BLaER1 treated with 17β-estradiol and CSF1 and Interleukin-3, amounts not matched to agents 10 nM and 100 nM (cell line): ENCODE measurements around the gene MAU2.
"Not testable (repeated sequence)": the region's sequence is repeated elsewhere in the genome, so short reads cannot be mapped to it uniquely, and the experiment has no call there.

Experiments
- H3K27ac ChIP-seq, 11 experiments: shearing (Covaris generic); formaldehyde crosslinking; 2 replicates each; pipeline ENCODE4 v1.8.1; 2022
- H3K27me3 ChIP-seq, 11 experiments: shearing (Covaris generic); formaldehyde crosslinking; 2 replicates each; pipeline ENCODE4 v1.8.1; 2022
- H3K36me3 ChIP-seq, 11 experiments: shearing (Covaris generic); formaldehyde crosslinking; 2 replicates each; pipeline ENCODE4 v1.8.1; 2022
- H3K4me1 ChIP-seq, 10 experiments: shearing (Covaris generic); formaldehyde crosslinking; 2 replicates each; pipeline ENCODE4 v1.8.1; 2022
- H3K4me2 ChIP-seq, 11 experiments: shearing (Covaris generic); formaldehyde crosslinking; 2 replicates each; pipeline ENCODE4 v1.8.1; 2022
- H3K4me3 ChIP-seq, 10 experiments: shearing (Covaris generic); formaldehyde crosslinking; 2 replicates each; pipeline ENCODE4 v1.8.1; 2022
- H3K9ac ChIP-seq, 11 experiments: shearing (Covaris generic); formaldehyde crosslinking; 2 replicates each; pipeline ENCODE4 v1.8.1; 2022
- H3K9me3 ChIP-seq, 11 experiments: shearing (Covaris generic); formaldehyde crosslinking; replicated peaks in 1 of 11; 2 replicates each; pipeline ENCODE4 v1.8.1; 2022
- H4K20me1 ChIP-seq, 11 experiments: shearing (Covaris generic); formaldehyde crosslinking; 2 replicates each; pipeline ENCODE4 v1.8.1; 2022
- Cebpa-rat ChIP-seq, 11 experiments: shearing (Covaris generic); IDR thresholded peaks; 2 replicates each; pipeline ENCODE4 v1.8.1; 2022

MAU2 gene

DNA sequence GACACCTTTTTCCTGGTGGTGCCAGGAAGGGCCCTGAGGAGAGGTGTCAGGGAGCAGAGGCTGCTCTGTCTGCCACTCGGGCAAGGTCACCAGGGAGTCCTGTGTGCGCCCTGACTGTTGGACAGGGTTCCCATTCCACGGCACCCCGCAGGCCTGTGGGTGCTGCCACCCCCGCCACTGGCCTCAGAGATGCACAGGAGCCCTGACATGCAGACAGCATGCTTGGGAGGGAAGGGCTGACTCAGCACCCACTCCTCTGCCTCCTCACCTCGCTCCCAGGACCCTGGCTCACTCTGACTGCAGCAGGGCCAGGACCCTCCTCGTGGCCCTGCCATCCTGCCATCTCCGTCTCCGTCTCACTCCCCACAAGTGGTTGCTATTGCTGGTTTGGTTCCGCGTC is 25.3 kb downstream of the MAU2 start:
- Histone ChIP-seq H3K4me2 (no peak overlapping the region), H4K20me1 (peaks cover 2 to 74% (median 25%) of the 10 kb centered on the region in 11 experiments; a peak in 17 of 22 replicates), H3K4me1 (no peaks in the 10 kb centered on the region), H3K9ac (no peak overlapping the region), H3K9me3 (no peaks in the 10 kb centered on the region), H3K4me3 (no peak overlapping the region), H3K27me3 (no peaks in the 10 kb centered on the region), H3K27ac (no peak overlapping the region), H3K36me3 (peaks cover 97 to 100% (median 100%) of the 10 kb centered on the region in 11 experiments)
- TF ChIP-seq Cebpa-rat (IDR thresholded peaks at IDR 0.05) = no peak

DNA sequence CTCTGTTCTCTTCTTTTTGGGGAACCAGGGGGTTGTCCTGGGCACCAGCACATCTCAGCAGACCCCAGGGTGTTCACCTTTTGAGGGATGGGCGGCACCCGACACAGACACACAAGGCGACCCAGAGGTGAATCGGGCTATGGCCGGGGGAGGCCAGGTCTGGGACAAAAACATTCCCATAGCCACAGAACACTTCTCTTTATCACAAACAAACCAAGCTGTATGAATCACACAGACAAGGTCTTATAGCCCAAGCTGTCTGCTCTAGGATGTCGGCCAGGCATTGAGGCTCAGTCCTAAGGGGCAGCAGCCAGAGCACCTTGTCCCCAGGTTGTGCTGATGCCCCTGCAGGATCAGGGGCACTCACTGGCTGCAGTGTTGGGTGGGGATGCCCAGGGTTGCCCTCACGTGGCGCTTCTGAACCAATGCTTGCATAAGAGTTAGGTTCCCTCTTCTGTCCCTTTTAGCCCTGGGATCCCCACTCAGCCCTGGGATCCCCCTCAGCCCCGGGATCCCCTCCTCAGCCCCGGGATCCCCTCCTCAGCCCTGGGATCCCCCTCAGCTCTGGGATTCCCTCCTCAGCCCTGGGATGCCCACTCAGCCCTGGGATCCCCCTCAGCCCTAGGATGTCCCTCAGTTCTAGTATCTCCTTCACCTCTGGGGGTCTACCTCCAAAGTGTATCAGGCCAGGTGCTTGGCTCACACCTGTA is 26.9 kb downstream of the MAU2 start:
- Histone ChIP-seq H3K36me3 (peaks cover 97 to 100% (median 100%) of the 10 kb centered on the region in 11 experiments), H3K9ac (0 out of 22 replicates have a peak overlapping the region, but pooled peaks of 1 of the 11 experiments have one; percentile 9), H3K4me3 (no peak overlapping the region), H4K20me1 (peaks cover 0 to 65% (median 14%) of the 10 kb centered on the region in 11 experiments; a peak in 16 of 22 replicates), H3K27ac (no peak overlapping the region), H3K9me3 (no peaks in the 10 kb centered on the region), H3K27me3 (no peaks in the 10 kb centered on the region), H3K4me2 (no peak overlapping the region), H3K4me1 (no peaks in the 10 kb centered on the region)
- no peak for TF ChIP-seq Cebpa-rat (IDR thresholded peaks at IDR 0.05)

DNA sequence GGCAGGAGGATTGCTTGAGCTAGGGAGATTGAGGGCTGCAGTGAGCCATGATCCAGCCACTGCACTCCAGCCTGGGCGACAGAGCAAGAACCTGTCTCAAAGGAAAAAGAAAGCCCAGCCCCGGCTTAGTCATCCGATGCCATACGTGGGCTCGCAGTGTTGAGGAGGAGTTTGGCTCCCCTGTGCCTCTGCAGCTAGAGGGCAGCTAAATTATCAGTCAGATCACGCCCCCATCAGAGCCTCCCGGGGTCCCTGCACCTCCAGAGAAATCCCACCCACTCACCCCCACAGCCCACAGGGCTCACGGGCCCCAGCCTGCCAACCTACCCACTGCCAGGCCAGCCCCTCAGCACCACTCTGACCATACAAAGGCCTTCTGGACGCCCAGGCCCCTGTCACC is 27.6 kb downstream of the MAU2 start:
- peaks cover 97 to 100% (median 100%) of the 10 kb centered on the region in 11 experiments for H3K36me3 ChIP-seq
- no peak overlapping the region for H3K27ac ChIP-seq
- TF ChIP-seq Cebpa-rat (IDR thresholded peaks at IDR 0.05) = no peak

DNA sequence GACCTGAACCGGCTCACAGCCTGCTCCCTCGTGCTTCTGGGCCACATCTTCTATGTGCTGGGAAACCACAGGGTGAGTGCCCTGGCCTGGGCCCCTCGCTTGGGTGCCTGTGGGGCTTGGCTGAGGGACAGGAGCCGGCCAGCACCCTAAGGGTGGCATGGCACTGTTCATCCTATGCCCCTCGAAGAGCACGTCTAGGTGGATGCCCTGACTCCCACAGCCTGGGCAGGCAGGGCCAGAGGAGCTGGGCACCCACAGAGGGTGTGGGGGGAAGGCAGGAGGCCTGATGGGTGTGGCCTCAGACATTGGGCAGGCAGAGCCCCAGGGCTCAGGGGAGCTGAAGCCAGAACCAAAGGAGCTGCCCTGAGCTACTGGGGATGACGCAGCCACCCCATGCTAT is 28.7 kb downstream of the MAU2 start:
- Histone ChIP-seq H3K9ac (no peak overlapping the region), H3K27ac (no peak overlapping the region), H3K4me1 (no peaks in the 10 kb centered on the region), H3K9me3 (no peaks in the 10 kb centered on the region), H3K27me3 (no peaks in the 10 kb centered on the region), H3K36me3 (peaks cover 97 to 100% (median 100%) of the 10 kb centered on the region in 11 experiments), H4K20me1 (peaks cover 0 to 66% (median 6%) of the 10 kb centered on the region in 11 experiments; a peak in 13 of 22 replicates), H3K4me3 (no peak overlapping the region), H3K4me2 (no peak overlapping the region)
- no peak for TF ChIP-seq Cebpa-rat (IDR thresholded peaks at IDR 0.05)

More for the DNA sequence above, 27.6 kb downstream of the MAU2 start:
- Histone ChIP-seq H3K9me3 (no peaks in the 10 kb centered on the region), H3K4me1 (no peaks in the 10 kb centered on the region), H3K9ac (no peak overlapping the region), H4K20me1 (peaks cover 0 to 65% (median 6%) of the 10 kb centered on the region in 11 experiments; a peak in 14 of 22 replicates), H3K4me2 (no peak overlapping the region), H3K27me3 (no peaks in the 10 kb centered on the region), H3K4me3 (no peak overlapping the region)

DNA sequence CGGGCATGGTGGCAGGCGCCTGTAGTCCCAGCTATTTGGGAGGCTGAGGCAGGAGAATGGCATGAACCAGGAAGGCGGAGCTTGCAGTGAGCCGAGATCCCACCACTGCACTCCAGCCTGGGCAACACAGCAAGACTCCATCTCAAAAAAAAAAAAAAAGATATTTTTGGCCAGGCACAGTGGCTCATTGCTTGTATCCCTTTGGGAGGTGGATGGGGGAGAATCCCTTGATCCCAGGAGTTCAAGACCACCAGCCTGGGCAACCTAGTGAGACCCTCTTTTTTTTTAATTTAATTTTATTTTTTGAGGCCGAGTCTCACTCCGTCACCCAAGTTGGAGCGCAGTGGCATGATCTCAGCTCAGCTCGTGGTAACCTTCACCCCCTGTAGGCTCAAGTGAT is 30.1 kb downstream of the MAU2 start:
- not testable (repeated sequence) for H3K27me3 ChIP-seq, H3K9ac ChIP-seq, H3K9me3 ChIP-seq, H3K27ac ChIP-seq, H3K4me2 ChIP-seq, H3K4me3 ChIP-seq, H3K4me1 ChIP-seq
- Histone ChIP-seq H3K36me3 (peaks cover 97 to 100% (median 100%) of the 10 kb centered on the region in 11 experiments), H4K20me1 (peaks cover 0 to 65% (median 6%) of the 10 kb centered on the region in 11 experiments; a peak in 12 of 22 replicates)

DNA sequence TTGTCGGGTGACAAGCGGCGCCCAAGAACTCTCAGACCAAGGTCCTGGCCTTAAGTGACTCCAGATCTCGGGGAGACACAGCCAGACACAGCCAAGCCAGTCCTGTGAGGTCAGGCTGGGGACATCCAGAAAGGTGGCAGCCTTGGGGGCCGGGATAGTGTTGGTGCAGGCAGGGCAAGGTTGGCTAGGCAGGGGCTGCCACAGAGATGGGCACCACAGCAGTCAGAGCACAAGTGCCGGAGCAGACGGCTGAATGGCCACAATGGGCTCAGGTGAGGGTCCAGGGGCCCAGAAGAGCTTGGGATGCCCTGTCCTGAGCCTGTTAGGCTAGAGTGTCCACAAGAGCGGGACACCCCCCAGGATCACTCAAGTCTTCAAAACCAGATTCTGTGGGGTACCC is 32.2 kb downstream of the MAU2 start:
- H3K4me1 ChIP-seq = peaks cover 1 to 8% (median 2%) of the 10 kb centered on the region in 10 experiments; a peak in 16 of 20 replicates
- no peaks in the 10 kb centered on the region for H3K27me3 ChIP-seq
- no peak overlapping the region for H3K27ac ChIP-seq
- TF ChIP-seq Cebpa-rat (IDR thresholded peaks at IDR 0.05) = no peak
- no peaks in the 10 kb centered on the region for H3K9me3 ChIP-seq
- H3K4me2 ChIP-seq = no peak overlapping the region
- H3K9ac ChIP-seq = peak overlapping the region in 1 of 11 experiments; percentile 29; a peak in 1 of 22 replicates
- no peak overlapping the region for H3K4me3 ChIP-seq
- peaks cover 0 to 57% (median 7%) of the 10 kb centered on the region in 11 experiments; a peak in 8 of 22 replicates for H4K20me1 ChIP-seq
- peaks cover 92 to 100% (median 97%) of the 10 kb centered on the region in 11 experiments for H3K36me3 ChIP-seq

DNA sequence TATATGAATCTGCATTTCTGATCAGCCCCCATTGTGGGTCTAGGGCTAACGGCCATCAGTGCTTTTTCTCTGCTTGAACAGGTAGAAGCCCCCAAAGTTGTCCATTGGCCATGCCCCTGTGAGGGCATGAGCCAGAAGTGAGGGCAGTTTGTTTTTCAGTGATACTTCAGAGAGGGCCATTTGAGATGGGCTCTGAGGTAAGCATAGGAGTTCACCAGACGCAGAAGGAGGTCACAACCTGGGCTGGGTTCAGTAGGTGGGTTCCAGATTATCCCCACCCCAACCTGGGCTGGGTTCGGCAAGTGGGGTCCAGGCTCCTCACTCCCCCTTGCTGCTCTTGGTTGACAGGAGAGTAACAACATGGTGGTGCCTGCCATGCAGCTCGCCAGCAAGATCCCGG is 33.4 kb downstream of the MAU2 start:
- Histone ChIP-seq H3K36me3 (peaks cover 80 to 100% (median 89%) of the 10 kb centered on the region in 11 experiments), H3K4me3 (no peak overlapping the region), H3K4me1 (peaks cover 13 to 20% (median 14%) of the 10 kb centered on the region in 10 experiments), H3K9ac (no peak overlapping the region), H4K20me1 (peaks cover 0 to 54% (median 7%) of the 10 kb centered on the region in 11 experiments; a peak in 8 of 22 replicates), H3K27ac (no peak overlapping the region), H3K4me2 (no peak overlapping the region), H3K27me3 (no peaks in the 10 kb centered on the region), H3K9me3 (no peaks in the 10 kb centered on the region)
- no peak for TF ChIP-seq Cebpa-rat (IDR thresholded peaks at IDR 0.05)

DNA sequence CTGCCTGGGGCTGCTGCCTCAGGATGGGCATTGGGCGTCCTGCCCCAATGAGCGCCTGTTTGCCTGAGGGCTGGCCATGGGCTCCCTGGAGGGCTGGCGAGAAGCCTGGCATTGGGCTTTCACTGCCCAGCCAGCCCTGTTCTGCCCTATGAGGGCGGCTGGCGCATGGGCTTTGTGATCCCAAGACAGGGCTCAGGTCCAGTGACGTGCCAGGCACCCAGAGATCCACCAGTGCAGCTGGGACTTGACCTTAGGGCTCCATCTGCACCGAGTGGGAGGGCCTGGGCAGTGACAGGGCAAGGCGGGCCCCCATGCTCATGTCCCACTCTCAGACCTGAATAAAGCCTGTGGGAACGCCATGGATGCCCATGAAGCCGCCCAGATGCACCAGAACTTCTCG is 34.3 kb downstream of the MAU2 start:
- Histone ChIP-seq H3K9ac (no peak overlapping the region), H3K4me2 (no peak overlapping the region), H4K20me1 (peaks cover 0 to 54% (median 7%) of the 10 kb centered on the region in 11 experiments; a peak in 7 of 22 replicates), H3K27me3 (no peaks in the 10 kb centered on the region), H3K27ac (no peak overlapping the region), H3K4me3 (no peak overlapping the region), H3K4me1 (peaks cover 13 to 21% (median 15%) of the 10 kb centered on the region in 10 experiments), H3K9me3 (no peaks in the 10 kb centered on the region), H3K36me3 (peaks cover 72 to 97% (median 82%) of the 10 kb centered on the region in 11 experiments)
- no peak for TF ChIP-seq Cebpa-rat (IDR thresholded peaks at IDR 0.05)

DNA sequence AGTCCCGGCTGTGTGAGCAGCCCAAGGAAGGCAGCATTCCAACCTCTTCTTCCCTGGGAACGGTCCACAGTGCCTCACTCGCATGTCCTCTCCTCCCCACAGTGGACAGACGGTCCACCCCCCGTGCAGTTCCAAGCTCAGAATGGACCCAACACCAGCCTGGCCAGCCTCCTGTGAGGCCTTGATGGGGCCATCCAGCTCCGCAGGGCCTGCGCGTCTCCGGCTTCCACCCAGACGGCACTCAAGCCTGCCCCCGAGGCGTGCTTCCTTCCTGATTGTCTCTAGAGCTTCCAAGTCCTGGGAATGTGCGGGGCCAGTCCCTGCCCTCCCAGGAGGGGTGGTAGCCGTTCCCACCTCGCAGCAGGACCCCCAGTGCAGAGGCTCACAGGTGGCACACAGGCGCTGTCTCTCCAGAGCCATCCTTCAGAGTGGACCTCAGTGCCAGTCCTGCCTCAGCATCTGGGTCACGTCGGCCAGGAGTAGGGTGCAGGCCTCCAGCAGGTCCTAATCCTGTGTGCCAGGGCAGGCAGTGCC is 35.0 kb downstream of the MAU2 start:
- TF ChIP-seq Cebpa-rat (IDR thresholded peaks at IDR 0.05) = no peak
- H3K27me3 ChIP-seq = no peaks in the 10 kb centered on the region
- H3K9me3 ChIP-seq = no peaks in the 10 kb centered on the region
- peaks cover 18 to 28% (median 22%) of the 10 kb centered on the region in 10 experiments for H3K4me1 ChIP-seq
- peak overlapping the region in 1 of 11 experiments; percentile 1; a peak in 1 of 22 replicates for H3K9ac ChIP-seq
- no peak overlapping the region for H3K4me2 ChIP-seq
- peaks cover 66 to 89% (median 75%) of the 10 kb centered on the region in 11 experiments for H3K36me3 ChIP-seq
- no peak overlapping the region for H3K4me3 ChIP-seq
- peaks cover 0 to 54% (median 7%) of the 10 kb centered on the region in 11 experiments; a peak in 7 of 22 replicates for H4K20me1 ChIP-seq
- no peak overlapping the region for H3K27ac ChIP-seq
